BE2C (cell line): Measurements from ENCODE around the gene RASGRF1.
A peak's percentile ranks its signal among the peaks of the same experiment; 100 is the strongest.

ENCODE experiments used
- DNase-seq: peaks from one replicate; pipeline ENCODE4 v3.0.0-alpha.2; 2020
- H3K27me3 ChIP-seq: fragments of 250-450 bp; sonication (Bioruptor Pico); 2 replicates; pipeline ENCODE4 v1.5.1; 2020; ENCODE audit warnings: mild to moderate bottlenecking
- H3K36me3 ChIP-seq: fragments of 250-450 bp; sonication (Bioruptor Pico); 2 replicates; pipeline ENCODE4 v1.5.1; 2020; ENCODE audit warnings: mild to moderate bottlenecking
- H3K4me1 ChIP-seq: fragments of 250-450 bp; sonication (Bioruptor Pico); 2 replicates; pipeline ENCODE4 v1.5.1; 2020
- H3K4me3 ChIP-seq: 2 replicates; pipeline ENCODE4 v1.5.1; 2011; ENCODE audit warnings: low read depth, low read length
- H3K9me3 ChIP-seq: fragments of 250-450 bp; sonication (Bioruptor Pico); 2 replicates; pipeline ENCODE4 v1.5.1; 2020
- CTCF ChIP-seq: IDR thresholded peaks from 2 replicates; pipeline ENCODE4 v1.5.1; 2012; ENCODE audit warnings: mild to moderate bottlenecking, low read depth, low read length

RASGRF1 gene

GRCh38 chr15:79042213-79042928 lies 48.2 kb downstream of the RASGRF1 start:
- no peaks in the 10 kb centered on the region for H3K27me3 ChIP-seq
- TF ChIP-seq CTCF: no peak
- no peak overlapping the region for H3K4me3 ChIP-seq
- no peaks in the 10 kb centered on the region for H3K9me3 ChIP-seq
- no peaks in the 10 kb centered on the region for H3K36me3 ChIP-seq
- no peak for DNase-seq
- no peaks in the 10 kb centered on the region for H3K4me1 ChIP-seq

DNA sequence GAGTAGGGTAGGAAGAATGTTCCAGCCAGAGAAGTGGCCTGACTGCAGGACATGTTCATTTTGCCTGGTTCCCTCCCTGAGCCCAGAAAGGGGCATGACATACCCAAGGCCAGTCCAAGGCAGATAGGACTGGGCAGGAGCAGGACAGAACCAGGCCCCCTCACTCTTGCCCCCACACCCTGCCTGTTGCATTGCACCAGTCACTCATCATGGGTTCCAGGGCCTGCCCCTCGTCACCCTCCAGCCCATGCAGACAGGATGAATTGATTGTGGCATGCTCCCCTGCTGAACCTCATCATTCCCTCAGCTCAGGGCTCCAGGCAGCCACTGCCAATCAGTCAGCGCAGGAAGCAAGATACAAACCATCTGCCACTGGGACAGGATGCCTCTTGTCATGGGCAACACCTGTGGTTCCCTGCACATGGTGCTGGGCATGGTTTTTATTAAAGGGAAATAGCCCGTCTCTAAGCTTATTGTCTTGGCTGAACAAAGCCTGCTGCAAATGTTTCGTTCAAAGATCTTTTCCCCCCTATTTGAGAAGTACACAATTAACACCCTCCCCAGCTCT lies 48.9 kb downstream of the RASGRF1 start:
- TF ChIP-seq CTCF: no peak
- no peaks in the 10 kb centered on the region for H3K4me1 ChIP-seq
- H3K27me3 ChIP-seq: no peaks in the 10 kb centered on the region
- no peak for DNase-seq
- no peaks in the 10 kb centered on the region for H3K9me3 ChIP-seq
- H3K4me3 ChIP-seq: no peak overlapping the region
- no peaks in the 10 kb centered on the region for H3K36me3 ChIP-seq

DNA sequence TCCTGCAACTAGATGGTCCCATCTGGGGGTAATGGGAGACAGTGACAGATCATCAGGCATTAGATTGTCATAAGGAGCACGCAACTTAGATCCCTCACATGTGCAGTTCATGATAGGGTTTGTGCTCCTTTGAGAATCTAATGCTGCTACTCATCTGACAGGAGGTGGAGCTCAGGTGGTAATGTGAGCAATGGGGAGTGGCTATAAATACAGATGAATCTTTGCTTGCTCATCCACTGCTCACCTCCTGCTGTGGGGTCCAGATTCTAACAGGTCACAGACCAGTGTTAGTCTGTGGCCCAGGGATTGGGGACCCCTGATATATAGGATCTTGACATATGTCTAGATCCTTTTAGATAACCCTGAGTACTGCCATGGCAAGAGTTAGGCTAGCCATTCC lies 52.7 kb downstream of the RASGRF1 start:
- Histone ChIP-seq H3K36me3 (no peaks in the 10 kb centered on the region), H3K4me3 (no peak overlapping the region), H3K9me3 (no peaks in the 10 kb centered on the region), H3K27me3 (no peaks in the 10 kb centered on the region), H3K4me1 (no peaks in the 10 kb centered on the region)
- DNase-seq: no peak
- no peak for TF ChIP-seq CTCF

DNA sequence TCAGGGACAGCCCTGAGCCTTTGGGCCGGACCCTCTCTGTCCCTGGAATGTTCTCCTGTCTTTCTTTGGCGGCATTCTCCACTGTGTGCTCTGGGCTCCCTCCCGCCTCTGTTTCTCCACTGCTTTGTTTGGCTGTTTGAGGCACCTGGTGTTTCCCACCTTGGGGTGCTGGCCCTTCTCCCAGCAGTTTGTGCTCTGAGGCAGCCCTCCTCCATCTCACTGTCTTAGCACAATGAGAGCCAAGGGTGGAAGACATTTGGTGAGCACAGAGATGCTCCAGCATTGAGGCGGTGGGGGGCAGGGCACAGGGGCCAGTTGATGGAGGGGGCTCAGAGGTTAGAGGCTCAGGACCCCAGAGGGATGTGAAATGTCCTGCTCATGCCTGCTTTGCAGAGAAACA lies 54.3 kb downstream of the RASGRF1 start:
- no peak for TF ChIP-seq CTCF
- H3K36me3 ChIP-seq: no peaks in the 10 kb centered on the region
- H3K27me3 ChIP-seq: no peaks in the 10 kb centered on the region
- no peak for DNase-seq
- no peak overlapping the region for H3K4me3 ChIP-seq
- no peaks in the 10 kb centered on the region for H3K9me3 ChIP-seq
- no peaks in the 10 kb centered on the region for H3K4me1 ChIP-seq

DNA sequence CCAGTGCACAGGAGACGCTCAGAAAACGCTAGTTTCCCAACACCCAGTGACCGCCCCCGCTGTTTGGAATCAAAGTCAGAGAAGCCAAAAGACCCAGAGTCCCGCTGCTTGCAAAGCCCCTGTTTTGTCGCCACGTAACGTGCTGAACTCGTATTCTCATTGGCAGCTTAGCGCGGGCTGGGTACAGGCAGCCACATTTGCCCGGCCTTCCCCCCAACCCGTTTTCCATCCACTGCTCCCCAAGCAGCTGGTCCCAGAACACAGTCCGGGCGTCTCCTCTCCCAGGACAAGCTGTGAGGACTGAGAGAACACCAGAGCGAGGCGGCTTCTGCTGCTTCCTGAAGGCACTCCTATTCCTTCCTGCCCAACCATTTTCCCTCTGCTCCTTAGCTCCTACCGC lies 54.8 kb downstream of the RASGRF1 start:
- TF ChIP-seq CTCF: no peak
- no peak for DNase-seq
- no peaks in the 10 kb centered on the region for H3K27me3 ChIP-seq
- no peaks in the 10 kb centered on the region for H3K36me3 ChIP-seq
- H3K4me3 ChIP-seq: no peak overlapping the region
- no peaks in the 10 kb centered on the region for H3K9me3 ChIP-seq
- no peaks in the 10 kb centered on the region for H3K4me1 ChIP-seq

DNA sequence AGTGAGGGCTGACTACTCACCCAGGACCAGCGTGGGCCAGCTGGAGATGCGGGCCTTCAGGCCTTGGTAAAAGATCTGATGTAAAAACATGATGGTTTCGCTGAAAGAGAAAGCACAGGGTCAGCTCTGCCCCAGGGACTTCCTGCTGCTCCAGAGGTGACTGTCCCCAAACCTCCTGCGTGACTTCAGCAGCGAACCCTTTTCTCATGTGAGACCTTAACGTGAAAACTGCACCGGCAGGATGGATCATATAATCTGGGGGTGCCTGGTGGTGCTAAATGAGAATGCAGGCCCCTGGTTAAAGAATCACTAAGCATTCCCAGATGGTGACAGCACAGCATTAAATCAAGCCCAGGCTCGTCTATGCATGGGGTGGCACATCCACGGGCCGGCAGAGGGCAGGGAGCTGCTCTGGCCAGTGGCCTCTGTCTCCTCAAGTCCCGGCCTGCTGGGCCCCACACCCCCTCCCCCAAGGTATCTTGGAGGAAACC lies 55.4 kb downstream of the RASGRF1 start:
- Histone ChIP-seq H3K4me3 (no peak overlapping the region), H3K9me3 (no peaks in the 10 kb centered on the region), H3K36me3 (no peaks in the 10 kb centered on the region), H3K27me3 (no peaks in the 10 kb centered on the region), H3K4me1 (no peaks in the 10 kb centered on the region)
- DNase-seq: no peak
- TF ChIP-seq CTCF: peak; percentile 24; the same call in 1 of the 2 replicates
